Ovary (tissue), 3 donors: Measurements from ENCODE around the gene NHP2.

Source experiments
- EP300 ChIP-seq: sonication (generic); formaldehyde crosslinking; IDR thresholded peaks from one replicate; pipeline ENCODE4 v1.6.1; 2017; ENCODE audit warnings: antibody characterized with exemption
- POLR2A ChIP-seq: fragments of 450-650 bp; IDR thresholded peaks from one replicate; pipeline ENCODE4 v1.6.1; 2017; ENCODE audit warnings: antibody characterized with exemption, mild to moderate bottlenecking, moderate library complexity
- TF ChIP-seq, protein P1 (sequence below), 3 donors: fragments of 450-650 bp in 2 of 3; fragments of 200-600 bp in 1 of 3; IDR thresholded peaks; one replicate each; pipeline versions ENCODE4 v1.5.1 to v1.8.0; 2016 to 2022; ENCODE audit warnings: antibody characterized with exemption in 3 of 3, mild to moderate bottlenecking in 1 of 3
- donor health status: DM: no; HTN: no; CAD: no.

DNA sequence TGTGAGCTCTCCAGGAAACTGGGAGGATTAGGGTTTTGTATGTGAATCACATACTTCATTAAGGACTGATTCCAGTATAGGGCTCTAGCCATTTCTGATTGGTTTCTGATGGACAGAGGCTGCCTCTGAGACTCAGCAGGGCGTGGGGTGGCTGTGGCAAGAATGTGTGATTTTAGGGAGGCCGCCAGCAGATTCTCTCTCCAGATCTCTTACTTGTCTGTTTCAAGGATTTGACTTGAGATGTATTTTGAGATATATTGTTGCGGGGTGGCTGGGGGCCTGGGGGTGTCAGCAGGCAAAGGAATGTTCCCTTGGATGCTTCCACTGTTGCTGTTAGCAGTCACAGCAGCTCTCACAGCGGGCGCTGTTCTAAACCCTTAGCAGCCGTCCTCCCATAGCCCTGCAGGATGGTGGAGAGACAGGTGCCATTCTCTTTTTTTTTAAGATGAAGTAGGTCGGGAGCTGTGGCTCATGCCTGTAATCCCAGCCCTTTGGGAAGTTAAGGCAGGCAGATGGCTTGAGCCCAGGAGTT is 42.7 kb upstream of the NHP2 start:
- TF ChIP-seq, protein P1, sequence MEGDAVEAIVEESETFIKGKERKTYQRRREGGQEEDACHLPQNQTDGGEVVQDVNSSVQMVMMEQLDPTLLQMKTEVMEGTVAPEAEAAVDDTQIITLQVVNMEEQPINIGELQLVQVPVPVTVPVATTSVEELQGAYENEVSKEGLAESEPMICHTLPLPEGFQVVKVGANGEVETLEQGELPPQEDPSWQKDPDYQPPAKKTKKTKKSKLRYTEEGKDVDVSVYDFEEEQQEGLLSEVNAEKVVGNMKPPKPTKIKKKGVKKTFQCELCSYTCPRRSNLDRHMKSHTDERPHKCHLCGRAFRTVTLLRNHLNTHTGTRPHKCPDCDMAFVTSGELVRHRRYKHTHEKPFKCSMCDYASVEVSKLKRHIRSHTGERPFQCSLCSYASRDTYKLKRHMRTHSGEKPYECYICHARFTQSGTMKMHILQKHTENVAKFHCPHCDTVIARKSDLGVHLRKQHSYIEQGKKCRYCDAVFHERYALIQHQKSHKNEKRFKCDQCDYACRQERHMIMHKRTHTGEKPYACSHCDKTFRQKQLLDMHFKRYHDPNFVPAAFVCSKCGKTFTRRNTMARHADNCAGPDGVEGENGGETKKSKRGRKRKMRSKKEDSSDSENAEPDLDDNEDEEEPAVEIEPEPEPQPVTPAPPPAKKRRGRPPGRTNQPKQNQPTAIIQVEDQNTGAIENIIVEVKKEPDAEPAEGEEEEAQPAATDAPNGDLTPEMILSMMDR (IDR thresholded peaks at IDR 0.05), result no peak
- TF ChIP-seq POLR2A (no peak), EP300 (no peak)
